ENCODE measurements around the gene GPR107. TPM values are rescaled to one million over a fixed set of nuclear protein-coding genes. Genes with fewer than 3 reads are reported as not detected.
A peak's percentile ranks its signal among the peaks of the same experiment; 100 is the strongest.

GPR107 gene
- total RNA-seq, 1 donor from 2014 or later: 27.2 TPM

GRCh38 chr9:130179331-130179907, 125.7 kb downstream of the GPR107 start:
- no peak for DNase-seq (ENCODE audit: low read depth)

- no peak for DNase-seq (ENCODE audit: low read depth)
Observed at GRCh38 chr9:130180516-130180915, 126.8 kb downstream of the GPR107 start.

- DNase-seq (ENCODE audit: low read depth): no peak
Observed at GRCh38 chr9:130181678-130182380, 128.1 kb downstream of the GPR107 start.

GRCh38 chr9:130182381-130182909, 128.7 kb downstream of the GPR107 start:
- no peak for DNase-seq (ENCODE audit: low read depth)

GRCh38 chr9:130183133-130183762, 129.5 kb downstream of the GPR107 start:
- peak; percentile 92 for DNase-seq (ENCODE audit: low read depth)

- no peak for DNase-seq (ENCODE audit: low read depth)
Observed at GRCh38 chr9:130185017-130185416, 131.3 kb downstream of the GPR107 start.

GRCh38 chr9:130185490-130186031, 131.9 kb downstream of the GPR107 start:
- no peak for DNase-seq (ENCODE audit: low read depth)

GRCh38 chr9:130186051-130186450, 132.3 kb downstream of the GPR107 start:
- DNase-seq (ENCODE audit: low read depth): no peak

GRCh38 chr9:130186839-130187522, 133.3 kb downstream of the GPR107 start:
- DNase-seq (ENCODE audit: low read depth): peak; percentile 64

- DNase-seq (ENCODE audit: low read depth): no peak
Observed at GRCh38 chr9:130187523-130187846, 133.8 kb downstream of the GPR107 start.

GRCh38 chr9:130188860-130189481, 135.3 kb downstream of the GPR107 start:
- DNase-seq (ENCODE audit: low read depth): peak; percentile 69

Other genes starting within 250 kb of the GPR107 start
- 40.5 and 47.0 TPM in 2 replicates for gene TOR1A, start 229.8 kb upstream of the GPR107 start, total RNA-seq
- gene C9orf78, start 218.6 kb upstream of the GPR107 start, total RNA-seq: 48.0 and 76.9 TPM in 2 replicates
- gene USP20, start 218.4 kb upstream of the GPR107 start, total RNA-seq: 11.8 and 15.7 TPM in 2 replicates
- gene FNBP1, start 10.7 kb upstream of the GPR107 start, total RNA-seq: 18.2 and 25.3 TPM in 2 replicates
- gene NCS1, start 118.5 kb downstream of the GPR107 start, total RNA-seq: 55.2 and 59.7 TPM in 2 replicates
- 0.13 and 0.21 TPM in 2 replicates for gene HMCN2, start 211.9 kb downstream of the GPR107 start, total RNA-seq